Tibial artery (tissue), 4 donors: ENCODE results near the gene NOD2.

Experiments used
- DNase-seq, 2 donors: peaks; one replicate each; pipeline ENCODE4 v3.0.0-alpha.2; 2019
- H3K27ac ChIP-seq, 2 donors: fragments of 200-600 bp; sonication (generic) in 1 of 2; 1 replicate in 1 of 2; 2 replicates in 1 of 2; pipeline ENCODE4 v1.5.1; 2018 to 2019; ENCODE audit warnings: mild to moderate bottlenecking in 1 of 2
- H3K27me3 ChIP-seq, 2 donors: fragments of 200-600 bp; sonication (generic) in 1 of 2; one replicate each; pipeline versions ENCODE4 v1.5.1 to v1.6.0; 2016 to 2019
- H3K36me3 ChIP-seq, 3 donors: fragments of 200-600 bp; sonication (generic) in 2 of 3; one replicate each; pipeline ENCODE4 v1.5.1; 2016 to 2019; ENCODE audit warnings: mild to moderate bottlenecking in 2 of 3
- H3K4me1 ChIP-seq, 4 donors: fragments of 200-600 bp; sonication (generic) in 2 of 4; 1 replicate in 3 of 4; 2 replicates in 1 of 4; pipeline ENCODE4 v1.5.1; 2016 to 2019
- H3K4me3 ChIP-seq, 2 donors: fragments of 200-600 bp; sonication (generic) in 1 of 2; 1 replicate in 1 of 2; 2 replicates in 1 of 2; pipeline ENCODE4 v1.5.1; 2018 to 2019; ENCODE audit warnings: mild to moderate bottlenecking in 2 of 2
- H3K9me3 ChIP-seq, 3 donors: fragments of 200-600 bp; sonication (generic) in 1 of 3; one replicate each; pipeline ENCODE4 v1.5.1; 2016 to 2019
- intact Hi-C: fragments of 100-400 bp; cut with DNase I; formaldehyde crosslinking; loops from one replicate; pipeline ENCODE4 v1.15.0; 2023; ENCODE audit warnings: low total_unique reads
- TF ChIP-seq, protein P1 (sequence below), 2 experiments: fragments of 200-600 bp in 1 of 2; fragments of 450-650 bp in 1 of 2; IDR thresholded peaks; one replicate each; pipeline ENCODE4 v1.5.1; 2017 to 2019; ENCODE audit warnings: antibody characterized with exemption in 2 of 2, mild to moderate bottlenecking in 1 of 2, moderate library complexity in 1 of 2

NOD2 gene

DNA sequence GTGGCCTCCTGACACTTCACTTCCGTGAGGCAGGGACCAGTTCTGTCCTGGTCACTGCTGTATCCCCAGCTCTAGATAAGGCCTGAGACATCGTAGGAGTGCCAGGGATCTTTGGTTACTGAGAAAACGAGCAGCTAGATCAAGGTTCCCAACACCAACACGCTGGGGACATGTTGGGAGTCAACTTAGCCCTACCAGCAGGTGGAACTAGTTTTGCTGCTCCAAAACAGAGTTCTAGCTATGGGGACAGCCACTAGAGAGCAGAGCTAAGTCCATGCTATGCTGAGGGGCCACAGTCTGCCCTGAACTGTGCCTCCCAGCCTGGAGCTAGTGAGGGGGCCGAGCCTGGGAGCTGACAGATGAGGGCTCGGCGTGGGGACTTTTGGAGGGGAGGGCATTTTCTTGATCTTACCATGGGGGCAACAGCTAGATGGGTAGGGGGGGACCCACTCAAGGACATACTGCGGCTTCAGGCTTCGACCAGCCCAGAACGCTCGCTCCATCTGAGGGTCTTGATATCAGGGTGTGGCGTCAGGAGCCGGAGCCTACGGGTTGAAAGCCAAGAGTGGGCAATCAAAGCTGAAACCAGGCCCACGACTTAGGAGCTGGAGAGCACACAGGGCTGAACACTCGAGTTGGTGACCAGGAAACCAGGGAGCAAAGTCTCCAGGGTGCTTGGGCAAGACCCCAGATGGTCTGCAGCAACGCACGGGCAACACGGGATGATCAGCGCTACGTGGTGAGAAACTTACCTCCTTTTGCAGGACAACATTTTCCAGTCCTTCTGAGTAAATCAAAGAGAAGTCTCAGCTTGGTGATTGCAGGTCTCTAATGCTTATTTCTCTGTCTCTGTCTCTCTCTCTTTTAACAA, 25.7 kb upstream of the NOD2 start:
- intact Hi-C loops = loop anchor here (5.0 to 10.0 kb wide), 3 partner anchors 140 to 423 kb away; no protein-coding TSS in a partner anchor
- peak overlapping the region in 1 of 2 donors; percentile 31 for H3K27ac ChIP-seq

DNA sequence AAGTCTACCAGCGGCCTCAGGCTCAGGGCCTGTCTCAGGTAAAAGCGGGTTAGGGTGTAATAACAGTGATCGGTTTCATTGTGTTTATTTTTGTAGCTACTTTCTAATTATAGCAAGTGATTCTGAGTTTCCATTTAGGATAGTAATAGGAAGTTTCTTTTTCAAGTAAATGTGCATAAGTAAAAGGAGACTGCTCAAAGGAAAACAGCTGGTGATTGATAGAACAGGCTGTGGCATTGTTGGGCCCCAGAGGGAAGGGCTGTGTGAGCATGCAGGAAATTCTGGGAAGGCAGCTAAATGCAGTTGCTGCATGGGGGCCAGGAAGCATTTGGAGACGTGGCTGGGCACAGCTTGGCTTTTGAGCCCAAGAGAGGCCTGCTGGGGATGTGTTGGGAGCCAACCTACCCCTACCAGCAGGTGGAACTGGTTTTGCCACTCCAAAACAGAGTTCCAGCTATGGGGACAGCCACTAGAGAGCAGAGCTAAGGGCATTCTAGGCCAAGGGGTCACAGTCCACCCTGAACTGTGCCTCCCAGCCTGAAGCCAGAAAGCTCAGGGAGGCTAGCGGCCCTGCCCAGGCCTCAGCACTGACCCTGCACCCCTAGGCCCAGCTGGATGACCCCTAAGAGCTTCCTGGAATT, 24.9 kb upstream of the NOD2 start:
- intact Hi-C loops = loop anchor here (5.0 to 10.0 kb wide), 3 partner anchors 139 to 424 kb away; no protein-coding TSS in a partner anchor
- Histone ChIP-seq H3K36me3 (peaks cover 0 to 22% (median 12%) of the 10 kb centered on the region in 3 donors), H3K9me3 (peaks cover 0 to 17% (median 8%) of the 10 kb centered on the region in 3 donors), H3K4me3 (no peak overlapping the region), H3K27ac (peak overlapping the region in 1 of 2 donors; percentile 31), H3K27me3 (no peaks in the 10 kb centered on the region), H3K4me1 (peaks cover 0 to 15% (median 9%) of the 10 kb centered on the region in 4 donors)
- TF ChIP-seq, protein P1, sequence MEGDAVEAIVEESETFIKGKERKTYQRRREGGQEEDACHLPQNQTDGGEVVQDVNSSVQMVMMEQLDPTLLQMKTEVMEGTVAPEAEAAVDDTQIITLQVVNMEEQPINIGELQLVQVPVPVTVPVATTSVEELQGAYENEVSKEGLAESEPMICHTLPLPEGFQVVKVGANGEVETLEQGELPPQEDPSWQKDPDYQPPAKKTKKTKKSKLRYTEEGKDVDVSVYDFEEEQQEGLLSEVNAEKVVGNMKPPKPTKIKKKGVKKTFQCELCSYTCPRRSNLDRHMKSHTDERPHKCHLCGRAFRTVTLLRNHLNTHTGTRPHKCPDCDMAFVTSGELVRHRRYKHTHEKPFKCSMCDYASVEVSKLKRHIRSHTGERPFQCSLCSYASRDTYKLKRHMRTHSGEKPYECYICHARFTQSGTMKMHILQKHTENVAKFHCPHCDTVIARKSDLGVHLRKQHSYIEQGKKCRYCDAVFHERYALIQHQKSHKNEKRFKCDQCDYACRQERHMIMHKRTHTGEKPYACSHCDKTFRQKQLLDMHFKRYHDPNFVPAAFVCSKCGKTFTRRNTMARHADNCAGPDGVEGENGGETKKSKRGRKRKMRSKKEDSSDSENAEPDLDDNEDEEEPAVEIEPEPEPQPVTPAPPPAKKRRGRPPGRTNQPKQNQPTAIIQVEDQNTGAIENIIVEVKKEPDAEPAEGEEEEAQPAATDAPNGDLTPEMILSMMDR (IDR thresholded peaks at IDR 0.05) = no peak
- no peak for DNase-seq

More for the DNA sequence above, 25.7 kb upstream of the NOD2 start:
- peaks cover 0 to 9% (median 8%) of the 10 kb centered on the region in 3 donors for H3K9me3 ChIP-seq
- peaks cover 0 to 22% (median 11%) of the 10 kb centered on the region in 4 donors for H3K4me1 ChIP-seq
- H3K4me3 ChIP-seq = no peak overlapping the region
- H3K36me3 ChIP-seq = peaks cover 0 to 14% (median 12%) of the 10 kb centered on the region in 3 donors
- TF ChIP-seq, protein P1 (IDR thresholded peaks at IDR 0.05) = no peak
- no peak for DNase-seq
- H3K27me3 ChIP-seq = no peaks in the 10 kb centered on the region

DNA sequence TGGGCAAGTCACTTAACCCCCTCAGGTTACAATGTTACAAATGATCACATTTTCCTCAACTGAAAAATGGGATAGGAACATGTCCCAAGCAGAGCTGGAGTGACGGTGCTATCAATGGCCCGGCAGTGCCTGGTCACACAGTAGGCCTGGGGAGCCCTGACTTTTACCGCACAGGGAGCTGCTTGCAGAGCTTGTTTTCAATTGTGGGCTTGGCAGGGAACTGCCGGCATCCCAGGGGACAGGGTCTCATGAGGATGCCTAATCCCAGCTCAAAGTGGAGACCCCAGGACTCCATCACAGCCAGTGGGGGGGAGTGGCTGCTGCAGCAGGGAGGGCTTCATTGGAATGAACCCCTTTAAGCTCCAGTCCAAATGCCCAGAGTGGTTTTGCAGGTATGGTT, 23.7 kb upstream of the NOD2 start:
- peaks cover 0 to 24% (median 12%) of the 10 kb centered on the region in 3 donors for H3K36me3 ChIP-seq
- no peak overlapping the region for H3K27ac ChIP-seq
- no peak for DNase-seq
- H3K27me3 ChIP-seq = no peaks in the 10 kb centered on the region
- H3K9me3 ChIP-seq = peaks cover 0 to 19% (median 8%) of the 10 kb centered on the region in 3 donors
- peaks cover 0 to 15% (median 8%) of the 10 kb centered on the region in 4 donors for H3K4me1 ChIP-seq
- TF ChIP-seq, protein P1 (IDR thresholded peaks at IDR 0.05) = no peak
- intact Hi-C loops = loop anchor here (5.0 to 10.0 kb wide), 3 partner anchors 138 to 425 kb away; no protein-coding TSS in a partner anchor
- H3K4me3 ChIP-seq = no peak overlapping the region

DNA sequence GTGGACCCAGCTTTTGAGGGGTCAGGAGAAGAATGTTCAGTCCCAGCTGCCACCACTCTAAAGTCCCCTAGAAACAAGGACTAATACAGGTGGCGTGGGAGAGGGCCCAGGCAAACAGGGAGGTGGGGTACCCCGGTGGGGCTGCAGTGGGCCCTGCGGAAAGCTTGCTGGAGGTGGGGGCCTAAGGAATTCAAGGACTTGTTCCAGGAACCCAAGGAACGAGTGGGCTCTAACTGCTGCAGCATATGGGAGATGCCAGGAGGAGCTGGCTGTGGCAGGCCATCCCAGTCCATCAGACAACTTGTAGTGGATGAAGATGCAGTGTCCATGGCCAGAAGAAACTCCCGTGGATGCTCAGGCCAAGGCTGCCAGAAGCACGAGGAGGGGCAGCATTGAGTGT, 22.9 kb upstream of the NOD2 start:
- Histone ChIP-seq H3K36me3 (peaks cover 0 to 24% (median 12%) of the 10 kb centered on the region in 3 donors), H3K27ac (no peak overlapping the region), H3K4me1 (peaks cover 0 to 9% (median 4%) of the 10 kb centered on the region in 4 donors), H3K9me3 (peaks cover 0 to 19% (median 8%) of the 10 kb centered on the region in 3 donors), H3K4me3 (no peak overlapping the region), H3K27me3 (no peaks in the 10 kb centered on the region)
- DNase-seq = no peak
- intact Hi-C loops = no loop called here
- TF ChIP-seq, protein P1 (IDR thresholded peaks at IDR 0.05) = no peak

DNA sequence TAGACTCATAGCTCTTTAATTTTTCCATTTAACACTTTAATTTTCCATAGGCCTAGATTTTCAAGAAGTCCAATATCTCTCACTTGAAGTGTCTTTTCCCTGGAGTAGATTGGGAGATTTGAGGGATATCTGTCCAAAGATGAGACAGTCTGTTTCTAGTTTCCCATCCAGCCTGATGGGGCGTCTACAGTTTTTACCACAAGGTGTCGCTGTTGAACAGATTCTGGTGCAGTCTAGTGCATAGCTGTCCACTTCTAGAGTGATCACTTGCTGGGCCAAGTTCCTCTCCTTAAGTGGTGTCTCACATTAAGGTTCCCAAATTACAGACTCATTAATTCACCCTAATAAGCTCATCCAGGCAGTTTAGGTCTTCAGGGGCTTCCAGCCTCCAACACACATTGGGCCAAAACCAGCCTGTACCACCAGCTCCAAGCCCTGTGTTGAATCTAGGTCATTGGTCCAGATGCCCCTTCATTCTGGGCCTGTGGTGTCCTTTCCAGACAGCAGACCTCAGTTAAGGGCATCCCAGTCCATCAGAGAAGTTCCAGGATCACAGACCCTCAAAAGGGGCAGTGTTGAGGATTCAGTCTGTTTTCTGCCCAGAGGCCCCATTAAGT, 21.7 kb upstream of the NOD2 start:
- Histone ChIP-seq H3K27ac (no peak overlapping the region), H3K27me3 (no peaks in the 10 kb centered on the region), H3K4me1 (peaks cover 0 to 9% (median 4%) of the 10 kb centered on the region in 4 donors), H3K9me3 (peaks cover 0 to 19% (median 8%) of the 10 kb centered on the region in 3 donors), H3K4me3 (no peak overlapping the region), H3K36me3 (peaks cover 0 to 24% (median 12%) of the 10 kb centered on the region in 3 donors)
- intact Hi-C loops = no loop called here
- DNase-seq = no peak
- TF ChIP-seq, protein P1 (IDR thresholded peaks at IDR 0.05) = peak; percentile 26 to 30
